NCI-H526 (cell line): ENCODE data around the gene HDAC4.

ENCODE experiments used
- DNase-seq, 2 experiments: peaks; one replicate each; lab custom pipeline; 2025; lab: John Stamatoyannopoulos, UW

The HDAC4 gene

DNA sequence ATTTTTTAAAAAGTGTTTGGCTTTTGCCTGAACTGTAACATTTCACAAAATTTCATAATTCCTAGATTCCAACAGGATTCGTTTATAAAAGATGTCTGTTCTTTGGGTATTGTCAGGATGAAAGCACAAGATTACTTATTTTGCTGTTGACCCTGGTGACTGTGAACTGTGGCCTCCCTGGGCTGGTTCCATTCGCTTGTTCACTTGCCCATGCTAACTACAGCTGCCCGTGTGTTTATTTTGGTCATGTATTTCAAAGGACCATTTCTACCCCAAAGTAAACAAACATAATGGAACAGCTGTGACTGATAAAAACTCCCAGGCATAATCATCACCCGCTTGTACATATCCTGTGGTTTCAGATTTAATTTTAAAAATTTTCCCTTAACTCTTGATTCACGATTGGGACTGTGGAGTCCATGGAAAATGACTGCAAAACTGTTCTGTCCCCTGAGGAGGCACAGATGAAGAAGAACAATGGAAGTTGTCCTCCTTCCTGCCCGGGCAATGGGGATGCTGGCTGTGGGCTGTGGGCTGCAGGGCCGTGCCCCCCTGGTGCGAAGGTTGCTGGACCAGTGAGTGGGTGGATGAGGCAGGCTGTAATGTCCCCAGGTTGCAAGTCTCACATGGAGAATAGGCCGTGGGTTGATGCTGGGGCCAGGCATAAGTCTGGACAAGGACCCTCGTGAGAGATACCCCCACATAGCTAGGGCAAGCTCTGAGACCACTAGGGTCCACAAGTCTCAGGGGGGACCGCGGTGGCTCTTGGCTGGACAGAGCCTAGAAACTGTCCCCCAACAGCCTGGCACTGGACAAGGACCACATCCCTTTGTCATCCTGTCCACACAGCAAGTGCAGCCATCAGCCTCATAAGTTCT, 28.9 kb upstream of the HDAC4 start:
- no peak for DNase-seq

DNA sequence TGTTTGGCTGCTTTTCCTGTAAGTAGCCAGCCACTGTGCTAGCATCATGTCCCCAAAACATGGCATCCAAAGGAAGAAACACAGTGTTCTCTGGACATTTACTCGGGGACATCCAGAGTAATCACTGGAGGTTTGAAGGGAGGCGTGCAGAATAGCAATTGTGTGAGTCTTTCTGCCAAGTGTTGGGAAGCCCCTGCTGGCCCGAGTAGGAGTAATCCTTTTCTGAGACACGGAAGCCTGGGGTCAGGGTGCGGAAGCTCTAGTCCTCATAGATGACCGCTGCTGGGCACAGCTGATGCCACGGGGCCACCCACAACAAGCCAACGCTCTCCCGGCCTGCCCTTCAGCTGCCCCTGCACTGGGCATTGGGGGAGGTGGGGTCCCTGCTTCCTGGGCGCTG, 24.8 kb upstream of the HDAC4 start:
- no peak for DNase-seq

DNA sequence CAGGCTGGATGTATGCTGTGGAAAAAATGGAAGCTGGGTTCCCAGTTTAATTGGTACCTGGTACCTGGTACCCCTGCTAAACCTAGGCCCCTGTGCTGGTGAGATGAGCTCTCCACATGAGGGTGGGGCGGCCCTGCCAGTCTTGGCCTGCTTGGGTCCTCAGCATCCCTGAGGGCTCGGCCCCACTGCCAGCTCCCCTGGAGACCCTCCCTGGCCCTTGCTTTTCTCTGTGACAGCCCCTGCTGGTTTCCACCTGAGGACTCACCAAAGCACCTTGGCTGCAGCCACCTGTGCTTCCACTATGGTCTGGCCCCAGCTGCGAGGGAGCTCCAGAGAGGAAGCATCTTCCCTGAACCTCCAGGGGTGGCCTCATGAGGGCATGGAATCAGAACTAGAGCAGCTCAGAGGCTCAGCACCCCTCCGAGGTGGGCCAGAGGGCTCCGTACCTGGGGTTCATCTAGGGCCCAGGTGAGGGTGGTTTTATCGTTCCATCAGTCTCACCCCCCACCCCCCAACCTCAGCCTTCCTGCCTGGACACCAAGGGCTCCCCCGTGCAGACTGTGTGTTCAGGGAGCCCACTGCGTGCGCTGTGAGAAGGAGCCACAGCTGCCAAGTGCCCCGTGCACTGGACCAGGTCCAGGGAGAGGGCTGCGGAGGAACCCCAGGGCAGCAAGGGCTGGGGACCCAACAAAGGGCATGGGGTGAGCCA, 23.7 kb upstream of the HDAC4 start:
- DNase-seq = no peak

GRCh38 chr2:239423551-239423950, 22.7 kb upstream of the HDAC4 start:
- no peak for DNase-seq

DNA sequence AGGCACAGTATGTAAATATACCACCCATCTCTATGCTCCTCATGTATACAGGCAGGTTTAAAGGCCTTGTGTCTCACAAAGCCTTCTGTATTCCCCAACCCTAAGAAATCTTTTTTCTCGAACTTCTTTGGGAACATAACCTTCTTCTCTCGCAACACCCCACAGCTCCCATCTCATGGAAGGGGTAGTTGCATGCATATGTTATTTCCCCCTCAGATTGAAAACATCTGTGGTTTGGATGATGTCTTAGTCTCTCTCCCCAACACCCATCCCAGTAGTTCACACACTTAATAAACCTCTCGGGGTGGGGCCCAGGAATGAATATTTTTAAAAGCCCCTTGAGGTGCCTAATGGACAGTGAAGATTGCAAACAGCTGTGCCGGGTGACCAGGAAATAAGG, 21.0 kb upstream of the HDAC4 start:
- no peak for DNase-seq

- no peak for DNase-seq
Observed at GRCh38 chr2:239420082-239420481, 19.3 kb upstream of the HDAC4 start.

DNA sequence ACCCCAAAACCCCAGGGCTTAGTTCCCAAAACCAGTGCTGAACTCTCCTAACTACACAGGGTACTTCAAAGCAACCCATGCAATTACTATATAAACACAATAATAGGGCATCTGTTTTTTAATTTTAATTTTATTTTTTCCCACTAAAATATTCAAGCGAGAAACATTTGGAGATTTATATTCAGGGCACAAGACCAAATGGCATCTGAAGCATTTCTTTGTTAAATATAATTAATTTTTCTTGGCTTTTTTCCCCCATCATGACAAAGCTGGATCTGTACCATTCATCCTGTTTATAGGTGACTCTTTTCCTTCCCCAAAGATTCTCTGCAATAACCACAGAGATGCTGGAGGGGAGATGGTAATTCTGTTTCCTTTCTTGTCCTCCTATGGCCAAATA, 18.1 kb upstream of the HDAC4 start:
- no peak for DNase-seq

DNA sequence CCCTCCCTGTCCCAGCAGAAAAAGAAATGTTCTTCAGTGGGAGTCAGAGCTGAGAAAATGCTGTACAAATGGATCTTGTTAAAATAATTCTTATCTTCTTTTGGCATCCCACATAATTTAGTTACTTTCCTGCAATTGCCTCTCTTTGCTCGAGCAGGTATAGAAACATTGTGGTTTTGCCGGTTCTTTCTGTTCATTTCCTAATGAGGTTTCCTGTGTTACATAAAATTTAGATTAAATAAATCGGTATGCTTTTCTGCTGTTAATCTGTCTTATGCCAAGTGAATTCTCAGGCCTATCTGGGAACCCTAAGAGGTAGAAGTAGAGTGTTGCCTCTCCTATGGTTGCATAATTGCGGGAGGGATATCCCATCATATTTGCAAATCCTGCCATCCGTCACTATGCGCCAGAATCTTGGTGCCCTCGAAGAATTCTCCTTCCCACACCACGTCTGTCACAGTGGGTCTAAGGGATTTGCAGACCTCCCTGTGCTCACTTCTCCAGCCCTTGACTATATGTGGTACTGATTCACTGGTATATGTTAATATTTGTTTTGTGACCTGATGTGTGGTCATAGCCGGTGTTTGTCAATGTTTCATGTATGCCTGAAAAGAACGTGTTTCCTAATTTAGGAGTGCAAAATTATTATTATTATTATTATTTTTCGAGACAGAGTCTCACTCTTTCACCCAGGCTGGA, 12.2 kb upstream of the HDAC4 start:
- no peak for DNase-seq

DNA sequence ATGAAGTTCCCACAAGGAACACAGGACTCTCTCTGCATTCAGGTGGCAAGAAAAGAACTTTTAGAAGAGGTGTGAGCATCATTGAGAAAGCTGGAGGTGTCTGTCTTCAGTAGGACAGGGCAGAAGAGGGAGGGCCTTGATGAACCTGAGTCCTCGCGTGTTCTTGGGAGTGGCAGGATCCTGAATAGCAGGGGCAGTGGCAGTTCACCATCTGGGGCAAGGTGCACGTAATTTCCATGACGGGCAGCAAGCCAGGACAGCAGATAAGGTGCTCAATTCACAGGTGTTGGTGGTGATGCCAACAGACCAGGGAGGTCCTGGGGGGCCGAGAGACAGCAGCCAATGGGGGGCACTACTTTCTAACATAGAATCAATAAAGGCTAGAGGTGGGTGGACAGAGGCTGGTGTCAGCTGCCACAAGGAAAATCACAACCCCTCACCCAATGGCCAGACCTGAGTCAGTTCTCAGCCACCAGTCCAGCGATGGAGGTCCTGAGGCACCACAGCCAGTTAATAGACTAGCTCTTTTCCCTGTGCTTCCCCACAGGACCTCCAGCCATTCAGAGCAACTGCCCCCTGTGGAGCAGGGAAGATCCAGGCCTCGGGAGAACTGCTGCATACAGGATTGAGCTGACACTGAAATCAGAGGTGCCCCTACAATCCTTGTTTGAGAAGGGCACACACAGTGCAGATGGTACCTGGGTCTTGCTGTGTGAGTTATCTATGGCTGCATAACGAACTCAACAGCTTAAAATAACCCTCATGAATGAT, 10.9 kb upstream of the HDAC4 start:
- no peak for DNase-seq

GRCh38 chr2:239411117-239411516, 10.3 kb upstream of the HDAC4 start:
- no peak for DNase-seq

DNA sequence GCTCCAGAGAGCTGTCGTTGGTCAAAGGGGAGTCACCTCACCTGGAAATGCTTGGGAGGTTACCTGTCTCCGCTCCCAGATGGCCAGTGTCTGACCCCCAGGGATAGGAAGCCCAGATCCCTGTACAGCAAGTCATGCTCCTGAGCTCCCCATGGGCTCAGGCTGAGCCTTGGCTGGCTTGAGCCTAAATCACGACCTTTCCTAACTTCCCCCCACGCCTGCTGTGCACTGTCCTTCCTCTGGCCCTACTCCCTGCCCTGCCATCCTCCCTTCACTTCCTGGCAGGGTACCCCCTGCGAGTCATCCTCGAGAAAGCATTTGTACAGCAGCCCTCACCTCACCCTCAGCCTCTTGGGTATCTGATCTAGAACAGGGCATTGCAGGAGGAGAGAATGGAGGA, 9.2 kb upstream of the HDAC4 start:
- no peak for DNase-seq

DNA sequence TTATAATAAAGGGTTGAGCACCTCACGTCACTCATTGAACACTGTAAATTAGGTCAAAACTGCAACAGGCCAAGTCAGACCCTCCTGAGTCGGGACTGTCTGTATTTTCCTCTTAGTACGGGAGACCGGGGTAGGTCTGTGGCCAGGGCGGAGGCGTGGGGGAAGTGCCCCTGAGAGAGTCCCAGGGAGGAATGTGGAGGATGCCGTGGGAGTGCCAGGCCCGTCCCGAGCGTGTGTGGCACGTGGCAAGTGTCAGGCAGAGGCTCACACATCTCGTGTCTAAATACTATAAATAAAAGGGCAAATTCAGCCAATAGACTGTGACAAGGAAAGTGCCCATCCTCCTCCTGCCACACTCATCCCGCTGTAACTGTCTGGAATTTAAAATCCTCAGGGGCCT, 6.3 kb upstream of the HDAC4 start:
- no peak for DNase-seq

DNA sequence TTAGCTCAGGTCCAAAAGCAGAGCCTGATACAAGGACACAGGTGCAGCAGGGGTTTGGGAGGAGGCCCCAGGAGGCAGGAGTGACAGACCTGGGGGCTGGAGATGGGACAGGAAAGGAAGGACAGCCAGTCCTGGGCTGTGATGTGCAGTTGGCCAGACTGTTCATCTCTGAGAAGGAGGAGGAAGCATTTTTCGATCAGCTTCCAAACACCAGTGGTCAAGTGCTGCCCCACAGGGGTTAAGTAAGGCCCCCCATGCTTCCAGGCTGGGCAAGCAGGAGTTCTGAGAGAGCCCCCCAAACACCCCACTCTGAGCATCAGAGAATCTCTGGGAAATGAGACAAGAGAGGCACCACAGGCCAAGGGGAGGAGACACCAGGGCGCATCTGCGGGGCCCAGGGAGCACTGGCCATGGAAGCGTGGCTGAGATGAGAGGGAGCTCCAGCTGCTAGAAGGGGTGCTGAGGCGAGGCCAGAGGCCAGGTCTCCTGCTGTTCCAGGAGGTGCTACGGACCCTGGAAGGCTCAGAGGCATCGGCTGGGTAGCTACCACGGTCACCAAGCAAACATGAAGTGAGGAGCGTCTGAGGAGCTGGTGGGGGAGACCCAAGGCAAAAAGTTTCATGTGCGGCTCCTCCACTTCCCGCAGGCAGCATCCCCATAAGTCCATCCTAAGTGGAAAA, 5.6 kb upstream of the HDAC4 start:
- no peak for DNase-seq

GRCh38 chr2:239405071-239405470, 4.3 kb upstream of the HDAC4 start:
- no peak for DNase-seq

DNA sequence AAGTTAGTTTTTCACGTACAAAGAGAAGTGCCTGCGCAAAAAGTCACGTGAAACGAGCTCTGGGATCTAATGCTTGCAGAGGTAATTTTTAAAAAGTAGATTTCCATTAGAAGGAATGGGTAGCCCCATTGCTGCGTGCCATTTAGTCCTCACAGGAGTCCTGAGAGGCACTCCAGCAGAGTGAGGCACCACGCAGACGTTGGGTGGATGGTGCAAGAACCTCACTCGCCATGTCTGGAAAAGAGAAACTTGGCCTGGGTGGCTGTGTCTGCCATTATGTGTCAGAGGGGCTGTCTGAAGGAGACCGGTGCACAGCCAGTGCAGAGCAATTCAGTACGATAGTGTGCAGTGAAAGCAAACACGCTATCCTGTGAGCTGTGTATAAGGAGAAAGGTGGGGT, 1.8 kb upstream of the HDAC4 start:
- no peak for DNase-seq

DNA sequence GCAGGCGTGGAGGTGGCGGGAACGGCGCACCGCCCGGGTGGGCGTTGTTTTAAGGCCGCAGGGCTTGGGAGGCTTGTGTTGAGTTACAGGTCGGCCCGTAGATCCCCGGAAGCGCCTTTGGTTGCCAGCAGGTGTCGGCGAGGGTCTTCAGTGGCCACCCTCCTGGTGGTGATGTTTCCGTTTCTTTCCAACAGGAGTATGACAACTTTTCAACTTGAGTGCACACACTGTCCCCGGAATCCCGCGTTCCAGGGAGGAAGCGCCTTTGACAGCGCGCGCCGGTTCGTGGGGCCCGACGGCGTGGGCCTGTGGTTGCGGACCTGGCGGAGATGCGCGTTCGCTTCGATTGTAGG, 1.0 kb upstream of the HDAC4 start:
- DNase-seq = peak; percentile 89 to 90

DNA sequence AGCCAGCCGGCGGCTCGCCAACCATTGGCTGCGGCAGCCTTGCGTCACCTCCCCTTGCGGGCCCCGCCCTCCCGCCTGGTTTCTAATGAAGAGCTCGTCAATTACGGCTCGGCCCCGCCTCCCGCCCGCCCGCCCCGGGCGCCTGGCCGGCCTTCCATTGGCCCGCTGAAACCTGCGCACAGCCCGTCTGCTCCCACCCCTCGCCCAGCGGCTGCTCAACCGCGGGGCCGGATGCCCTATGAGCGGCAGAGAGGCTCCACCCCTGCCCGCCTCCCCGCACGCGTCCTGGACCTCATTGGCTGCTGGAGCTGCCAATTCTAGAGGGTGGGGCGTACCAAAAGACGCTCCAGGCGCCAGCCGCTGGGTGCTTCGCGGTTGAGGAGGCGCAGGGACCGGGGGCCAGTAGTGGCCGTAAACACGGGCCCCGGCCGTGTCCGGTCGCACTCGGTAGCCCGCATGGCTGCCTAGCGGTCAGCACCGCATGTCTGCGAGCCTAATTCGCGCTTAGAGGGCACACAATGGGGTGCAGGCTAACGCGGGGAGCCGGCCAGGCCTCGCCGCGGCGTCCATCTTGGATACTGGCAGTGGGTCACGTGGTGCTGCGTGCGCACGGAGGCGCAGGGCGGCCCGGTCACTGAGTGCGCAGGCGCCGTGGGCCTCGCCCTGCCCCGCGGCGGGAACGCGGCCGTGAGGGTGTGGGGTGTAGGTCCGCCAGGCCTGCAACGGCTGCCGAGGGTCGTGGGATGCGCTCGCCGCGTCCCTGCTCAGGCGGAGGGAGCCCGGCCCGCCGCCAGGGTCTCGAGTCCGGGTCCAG, 454 bp upstream of the HDAC4 start:
- DNase-seq = peak; percentile 99 to 100

DNA sequence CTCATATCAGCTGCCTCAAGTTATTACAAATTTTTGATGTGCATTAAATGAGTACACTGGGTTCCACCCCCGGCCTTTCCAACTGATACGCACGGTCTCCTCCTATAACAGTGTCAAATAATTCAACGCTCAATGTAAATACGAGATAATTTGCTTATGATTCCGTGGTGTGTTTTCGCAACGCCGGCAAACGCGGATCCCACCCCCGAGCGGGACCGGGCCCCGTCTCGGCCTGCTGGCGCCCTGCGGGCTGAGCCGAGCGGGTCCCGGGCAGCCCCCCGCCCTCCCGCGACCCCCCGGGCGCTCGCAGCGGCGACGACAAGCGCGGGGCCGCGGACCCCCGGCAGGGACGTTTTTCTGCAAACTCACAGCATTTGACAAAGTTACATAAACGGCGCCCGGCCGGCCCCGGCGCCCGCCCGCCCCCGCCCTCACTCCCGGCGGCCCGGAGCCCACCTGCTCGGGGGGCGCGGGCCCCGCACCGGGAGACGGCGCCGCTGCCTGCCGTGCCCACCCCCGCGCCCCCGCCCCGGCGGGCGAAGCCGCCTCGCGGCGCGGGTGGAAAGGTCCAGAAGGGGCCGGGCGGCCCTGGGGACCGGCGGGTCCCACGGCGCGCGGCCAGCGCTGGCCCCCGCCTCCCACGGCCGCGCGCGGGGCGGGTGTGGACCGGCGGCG, 762 bp downstream of the HDAC4 start:
- DNase-seq = peak; percentile 77 to 91

GRCh38 chr2:239399433-239399920, 1.3 kb downstream of the HDAC4 start:
- peak; percentile 49 to 71 for DNase-seq

DNA sequence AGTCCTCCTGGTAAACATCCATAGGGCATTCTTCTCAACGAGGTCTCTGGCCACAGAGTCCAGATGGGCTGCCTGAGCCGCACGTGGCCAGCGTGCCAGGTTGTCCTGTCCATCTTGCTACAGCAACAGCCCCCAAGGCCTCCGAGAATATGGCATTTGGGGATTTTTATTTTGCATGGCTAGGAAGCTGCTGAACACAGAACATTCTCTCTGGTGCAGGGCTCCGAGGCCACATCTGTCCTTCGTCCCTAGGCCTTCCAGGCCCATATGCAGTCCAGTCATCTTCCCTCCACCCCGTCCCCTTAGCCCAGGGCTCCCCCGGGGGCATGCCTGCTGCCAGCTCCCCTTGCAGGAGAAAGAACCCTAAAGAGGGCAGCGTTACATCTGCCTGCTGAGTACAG, 2.3 kb downstream of the HDAC4 start:
- DNase-seq = peak in 1 of 2 experiments; percentile 31
